HG02943 (cell line): Measurements from ENCODE around the gene SCYGR4.

Source experiments
- ATAC-seq: cut with Tn5 transposase; IDR thresholded peaks from one replicate; pipeline ENCODE4 v1.9.1; 2021; ENCODE audit warnings: mild to moderate bottlenecking, low read depth, moderate library complexity; ENCODE audit not compliant: unreplicated experiment

SCYGR4 gene

GRCh38 chr2:227613272-227613660 lies 4.0 kb upstream of the SCYGR4 start:
- no peak for ATAC-seq

DNA sequence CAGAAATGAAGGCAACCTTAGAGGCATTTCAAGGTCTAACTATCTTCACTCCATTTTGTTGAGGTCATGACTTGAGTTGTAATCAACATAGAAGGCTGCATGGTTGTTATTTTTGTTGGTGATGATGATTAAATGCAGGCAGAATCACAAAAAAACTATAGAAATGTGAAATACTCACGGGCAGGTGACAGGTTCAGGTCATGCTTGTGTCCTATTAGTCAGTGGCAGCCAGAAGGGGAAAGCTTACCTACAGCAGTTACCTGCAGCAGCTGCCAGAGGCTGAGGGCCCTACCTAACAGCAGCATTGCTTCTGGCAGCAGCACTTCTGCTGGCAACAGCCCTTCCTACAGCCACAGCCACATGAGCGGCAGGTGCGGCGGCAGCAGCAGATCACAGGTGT lies 3.1 kb upstream of the SCYGR4 start:
- no peak for ATAC-seq

- ATAC-seq = no peak
These were observed 2.6 kb upstream of the SCYGR4 start, which contains the start of gene SCYGR3 for GRCh38 chr2:227614740-227615139. Gene SCYGR3, minus strand, starts transcription at chr2:227614840. Its CDS starts 0 bp downstream, at chr2:227614840.

DNA sequence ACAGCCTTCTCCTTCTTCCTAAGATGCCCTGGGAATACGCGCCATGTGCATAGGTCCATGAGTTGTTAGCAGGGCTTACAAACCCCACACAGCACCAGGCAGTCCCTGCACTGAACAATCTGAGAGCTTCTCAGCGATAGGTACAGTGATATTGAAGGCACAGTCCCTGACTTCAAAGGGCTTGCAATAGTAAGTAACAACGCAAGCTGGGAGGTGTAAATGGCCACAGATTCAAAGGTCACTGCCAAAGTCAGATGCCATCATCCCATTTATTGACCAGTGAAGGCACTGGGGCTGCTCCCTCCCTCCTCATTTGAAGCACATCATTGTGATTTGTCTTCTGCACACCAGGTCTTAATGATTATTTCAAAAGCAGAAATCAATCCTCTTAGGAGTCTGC lies 2.1 kb upstream of the SCYGR4 start:
- no peak for ATAC-seq

- ATAC-seq = no peak
These were observed 1.4 kb upstream of the SCYGR4 start for GRCh38 chr2:227615906-227616305.

DNA sequence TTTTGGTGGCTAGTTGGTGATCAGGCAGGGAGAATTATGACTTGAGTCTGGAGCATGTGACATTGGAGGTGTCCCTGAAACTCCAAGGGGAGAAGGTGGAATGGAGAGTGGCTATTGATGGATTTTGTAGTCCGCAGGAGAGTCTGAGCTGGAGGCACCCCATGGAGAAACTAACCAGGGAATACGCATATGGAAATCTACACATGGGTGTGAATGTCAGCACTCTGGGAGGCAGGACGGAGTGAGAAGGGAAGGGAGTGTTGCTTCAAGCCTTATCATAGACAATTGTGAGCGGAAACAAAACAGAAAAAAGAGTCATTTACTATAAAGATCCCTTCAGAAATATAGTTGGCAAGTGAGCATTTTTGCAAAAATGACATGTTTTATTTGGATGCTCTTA lies 667 bp upstream of the SCYGR4 start:
- ATAC-seq = no peak

DNA sequence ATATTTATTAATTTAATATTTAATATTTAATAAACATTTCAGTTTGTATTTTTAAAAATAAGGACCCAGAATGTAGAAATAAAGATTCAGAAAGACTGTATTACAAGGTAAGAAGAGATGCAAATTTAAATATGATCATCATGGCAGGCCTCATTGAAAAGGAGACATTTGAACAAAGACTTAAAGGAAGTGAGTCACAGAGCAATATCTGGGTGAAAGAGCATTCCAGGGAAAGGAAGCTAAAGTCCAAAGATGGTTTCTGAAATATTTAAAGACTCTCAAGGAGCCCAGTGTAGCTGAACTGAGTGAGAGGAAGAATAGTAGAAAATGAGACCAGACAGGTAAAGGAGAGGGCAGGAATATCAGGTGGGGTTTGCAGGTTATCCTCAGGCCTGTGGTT lies 5.9 kb downstream of the SCYGR4 start:
- no peak for ATAC-seq

DNA sequence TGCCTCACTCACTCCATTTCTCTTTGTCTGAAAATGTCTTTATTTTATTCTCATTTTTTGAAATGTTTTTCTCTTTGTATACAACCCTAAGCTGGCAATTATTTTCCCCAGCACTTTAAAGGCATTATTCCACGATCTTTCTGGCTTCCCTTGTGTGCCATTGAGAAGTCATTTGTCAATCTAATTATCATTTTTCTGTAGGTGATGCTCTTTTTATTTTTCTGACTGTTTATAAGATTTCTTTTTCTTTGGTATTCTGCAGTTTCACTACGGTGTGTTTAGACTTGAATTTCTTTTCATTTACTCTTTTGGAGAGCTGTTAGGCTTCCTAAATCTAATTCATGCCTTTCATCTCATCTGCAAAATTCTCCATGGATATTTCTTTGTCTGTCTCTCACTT lies 8.1 kb downstream of the SCYGR4 start:
- no peak for ATAC-seq

GRCh38 chr2:227626580-227627151 lies 9.4 kb downstream of the SCYGR4 start:
- no peak for ATAC-seq

GRCh38 chr2:227627769-227628168 lies 10.5 kb downstream of the SCYGR4 start:
- ATAC-seq = no peak

DNA sequence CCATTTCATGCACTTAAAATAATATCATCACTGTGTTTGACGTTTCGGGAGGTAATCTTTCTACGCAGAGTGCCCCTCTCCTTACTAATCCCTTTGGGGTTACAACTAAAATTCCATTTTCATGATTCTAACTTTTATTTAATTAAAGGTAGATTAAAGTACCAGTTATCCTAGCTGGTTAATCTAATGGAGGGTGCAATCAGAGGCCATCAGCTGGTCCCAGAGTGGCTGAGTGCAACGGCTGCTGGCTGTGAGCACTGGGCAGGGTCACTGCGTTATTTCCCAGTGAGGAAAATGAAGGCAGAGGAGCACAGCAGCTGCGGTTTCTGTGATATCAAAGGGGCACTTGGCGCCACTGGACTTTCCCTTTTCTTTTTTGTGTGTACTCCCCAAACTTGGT lies 12.1 kb downstream of the SCYGR4 start:
- no peak for ATAC-seq

GRCh38 chr2:227630322-227630721 lies 13.0 kb downstream of the SCYGR4 start:
- no peak for ATAC-seq

DNA sequence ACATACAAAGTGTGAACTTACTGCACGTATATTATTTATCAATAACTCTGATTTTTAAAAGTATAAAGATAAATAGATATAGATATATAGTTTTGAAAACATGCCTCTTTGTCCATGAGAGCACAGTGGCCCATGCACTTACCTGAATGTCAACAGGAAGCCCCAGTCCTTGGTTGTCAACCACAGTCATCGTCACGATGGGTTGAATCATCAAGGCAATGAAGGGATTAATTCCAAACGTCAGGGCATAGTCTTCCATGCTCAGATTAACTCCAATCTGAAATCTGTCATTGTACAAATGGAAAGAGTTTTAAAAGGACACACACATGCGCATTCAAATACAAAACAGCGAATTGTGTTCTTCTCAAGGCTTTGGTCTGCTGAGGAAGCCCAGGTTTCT lies 15.5 kb downstream of the SCYGR4 start:
- ATAC-seq = no peak

- no peak for ATAC-seq
These were observed 16.9 kb downstream of the SCYGR4 start for GRCh38 chr2:227634201-227634600.

DNA sequence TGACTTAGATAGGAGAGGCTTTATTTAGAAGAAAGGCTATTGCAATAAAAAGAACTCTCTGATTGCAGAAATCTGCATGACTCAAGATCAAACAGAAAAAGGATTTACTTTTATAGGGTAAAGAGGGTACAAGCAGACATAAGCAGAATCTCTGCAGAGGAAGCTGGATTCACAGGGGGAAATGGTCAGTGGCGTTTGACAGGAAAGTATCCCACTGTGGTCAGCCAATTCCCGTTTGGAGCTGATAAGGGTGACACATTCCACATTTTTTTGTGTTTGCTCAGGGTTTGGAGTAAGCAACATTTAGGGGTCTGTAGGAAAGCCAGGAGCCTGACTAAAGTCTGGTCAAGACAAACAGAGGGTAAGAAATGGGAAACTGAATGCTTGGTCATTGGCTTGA lies 25.4 kb downstream of the SCYGR4 start:
- ATAC-seq = no peak

- ATAC-seq = no peak
These were observed 26.8 kb downstream of the SCYGR4 start for GRCh38 chr2:227643990-227644551.

DNA sequence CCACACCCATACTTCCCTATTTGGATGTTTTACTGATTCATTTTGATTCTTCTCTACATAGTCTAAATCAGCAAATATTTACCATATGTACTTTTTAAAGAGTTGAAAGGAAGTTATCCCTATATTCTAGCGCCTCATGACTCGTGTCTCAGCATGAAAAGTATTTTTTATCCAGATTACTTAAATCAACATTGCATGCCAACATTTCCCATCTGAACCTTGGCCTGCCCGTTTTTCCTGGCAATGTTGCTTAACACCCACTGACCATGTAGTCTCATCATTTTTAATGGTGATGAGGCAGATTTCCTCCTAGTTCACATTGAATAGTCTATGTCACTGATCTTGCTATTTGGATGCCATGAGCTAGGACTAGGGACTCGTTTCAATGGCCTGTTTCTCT lies 36.1 kb downstream of the SCYGR4 start:
- no peak for ATAC-seq

- no peak for ATAC-seq
These were observed 37.1 kb downstream of the SCYGR4 start for GRCh38 chr2:227654426-227654825.

DNA sequence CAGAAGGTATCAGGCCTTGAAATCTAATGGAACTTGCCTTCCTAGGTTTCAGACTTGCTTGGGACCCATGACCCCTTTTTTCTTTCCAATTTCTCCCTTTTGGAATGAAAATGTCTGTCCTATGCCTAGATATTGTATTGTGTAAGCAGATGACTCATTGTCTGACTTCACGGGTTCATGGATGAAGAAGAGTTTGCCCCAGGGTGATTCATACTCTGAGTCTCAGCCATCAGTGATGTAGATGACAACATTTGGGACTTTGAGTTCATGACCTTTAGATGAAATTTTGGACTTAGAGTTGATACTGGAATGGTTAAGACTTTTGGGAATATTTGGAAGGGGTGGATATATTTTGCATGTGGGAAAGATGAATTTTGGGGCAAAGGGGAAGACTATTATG lies 38.2 kb downstream of the SCYGR4 start:
- no peak for ATAC-seq

- ATAC-seq = no peak
These were observed 40.0 kb downstream of the SCYGR4 start for GRCh38 chr2:227657199-227657845.

DNA sequence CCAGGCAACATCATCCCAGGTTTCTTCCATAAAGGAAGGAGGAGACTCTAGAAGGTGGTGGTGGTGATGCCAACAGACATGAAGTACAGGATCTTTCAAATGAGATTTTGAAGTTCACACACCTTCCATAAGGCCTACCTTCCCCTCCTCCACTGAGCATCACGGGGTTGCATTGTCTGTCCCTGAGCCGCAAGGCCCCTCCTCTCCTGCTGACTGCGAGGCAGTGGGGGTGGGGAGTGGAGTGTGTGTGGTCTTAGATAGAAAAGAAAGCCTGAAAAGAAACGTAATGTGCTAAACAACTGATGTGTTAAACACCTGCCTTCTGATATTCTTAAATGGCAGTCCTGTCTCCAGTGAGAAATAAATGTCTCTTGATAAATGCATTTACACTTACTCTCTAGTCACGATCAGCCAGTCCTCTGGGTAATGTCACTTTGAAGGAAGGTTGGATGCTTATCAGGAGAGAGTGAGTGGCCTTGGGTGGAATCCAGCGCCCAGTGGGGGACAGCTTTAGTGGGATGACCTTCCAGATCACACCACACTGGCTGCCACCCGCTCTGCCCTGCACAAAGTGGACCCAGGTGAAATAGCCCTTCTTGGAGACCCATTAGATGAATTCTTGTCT lies 43.8 kb downstream of the SCYGR4 start:
- no peak for ATAC-seq

DNA sequence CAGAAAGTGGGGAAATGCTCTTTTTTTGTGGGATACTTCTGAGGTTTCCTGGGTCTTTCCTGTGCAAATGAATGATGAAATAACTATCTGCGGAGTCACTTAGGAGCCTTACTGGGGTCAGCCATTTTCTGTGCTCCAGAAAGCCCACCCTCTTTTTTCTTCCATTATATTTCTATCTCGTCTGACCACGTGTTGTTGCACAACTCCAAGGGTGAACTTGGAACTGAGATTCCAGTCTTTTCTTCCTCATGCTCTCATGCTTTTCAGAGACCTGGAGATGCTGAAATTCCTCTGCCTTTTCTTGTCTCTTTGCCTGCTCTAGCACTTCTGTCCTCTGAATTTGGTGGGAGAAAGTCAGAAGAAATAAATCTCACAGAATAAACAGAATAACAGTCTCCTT lies 44.5 kb downstream of the SCYGR4 start:
- ATAC-seq = no peak
